ENCODE data around the gene BAIAP2. TPM values are rescaled to one million over a fixed set of nuclear protein-coding genes. Genes with fewer than 3 reads are reported as not detected.

Gene BAIAP2
- total RNA-seq, 1 donor from 2014 or later: 113 TPM

GRCh38 chr17:81138500-81138899 is 103.5 kb downstream of the BAIAP2 start:
- Histone ChIP-seq H3K36me3 (no peaks in the 10 kb centered on the region), H3K9me3 (no peaks in the 10 kb centered on the region), H3K27ac (no peak overlapping the region), H3K27me3 (no peaks in the 10 kb centered on the region), H3K4me1 (peaks cover 10% of the 10 kb centered on the region), H3K4me3 (no peak overlapping the region)
- TF ChIP-seq POLR2A (IDR thresholded peaks at IDR 0.05) (no peak), POLR2AphosphoS5 (IDR thresholded peaks at IDR 0.05; ENCODE audit: insufficient read depth in 1 of 2, low read depth in 1 of 2) (no peak), CTCF (IDR thresholded peaks at IDR 0.05) (no peak)
- intact Hi-C loops (cut with DNase I): no loop called here
- no peak for DNase-seq (ENCODE audit: extremely low spot score in 2 of 2)

GRCh38 chr17:81139428-81139827 is 104.5 kb downstream of the BAIAP2 start:
- Histone ChIP-seq H3K9me3 (no peaks in the 10 kb centered on the region), H3K4me3 (no peak overlapping the region), H3K27ac (no peak overlapping the region), H3K27me3 (no peaks in the 10 kb centered on the region), H3K36me3 (no peaks in the 10 kb centered on the region), H3K4me1 (peaks cover 10% of the 10 kb centered on the region)
- no peak for TF ChIP-seq POLR2AphosphoS5 (IDR thresholded peaks at IDR 0.05; ENCODE audit: insufficient read depth in 1 of 2, low read depth in 1 of 2)
- TF ChIP-seq POLR2A (IDR thresholded peaks at IDR 0.05): no peak
- TF ChIP-seq CTCF (IDR thresholded peaks at IDR 0.05): no peak
- DNase-seq (ENCODE audit: extremely low spot score in 2 of 2): no peak
- intact Hi-C loops (cut with DNase I): no loop called here

- Histone ChIP-seq H3K36me3 (no peaks in the 10 kb centered on the region), H3K4me1 (peaks cover 10% of the 10 kb centered on the region), H3K27ac (no peak overlapping the region), H3K27me3 (no peaks in the 10 kb centered on the region), H3K4me3 (no peak overlapping the region), H3K9me3 (no peaks in the 10 kb centered on the region)
- intact Hi-C loops (cut with DNase I): no loop called here
- no peak for DNase-seq (ENCODE audit: extremely low spot score in 2 of 2)
- TF ChIP-seq CTCF (IDR thresholded peaks at IDR 0.05) (no peak), POLR2A (IDR thresholded peaks at IDR 0.05) (no peak), POLR2AphosphoS5 (IDR thresholded peaks at IDR 0.05; ENCODE audit: insufficient read depth in 1 of 2, low read depth in 1 of 2) (no peak)
Measured at GRCh38 chr17:81140018-81140417, 105.1 kb downstream of the BAIAP2 start.

GRCh38 chr17:81140695-81141094 is 105.7 kb downstream of the BAIAP2 start:
- no peak for DNase-seq (ENCODE audit: extremely low spot score in 2 of 2)
- Histone ChIP-seq H3K4me3 (no peak overlapping the region), H3K4me1 (peaks cover 10% of the 10 kb centered on the region), H3K9me3 (no peaks in the 10 kb centered on the region), H3K36me3 (no peaks in the 10 kb centered on the region), H3K27me3 (no peaks in the 10 kb centered on the region), H3K27ac (no peak overlapping the region)
- TF ChIP-seq POLR2A (IDR thresholded peaks at IDR 0.05) (no peak), CTCF (IDR thresholded peaks at IDR 0.05) (no peak), POLR2AphosphoS5 (IDR thresholded peaks at IDR 0.05; ENCODE audit: insufficient read depth in 1 of 2, low read depth in 1 of 2) (no peak)
- intact Hi-C loops (cut with DNase I): no loop called here

- Histone ChIP-seq H3K27ac (no peak overlapping the region), H3K4me1 (peaks cover 10% of the 10 kb centered on the region), H3K9me3 (no peaks in the 10 kb centered on the region), H3K27me3 (no peaks in the 10 kb centered on the region), H3K36me3 (no peaks in the 10 kb centered on the region), H3K4me3 (no peak overlapping the region)
- TF ChIP-seq POLR2AphosphoS5 (IDR thresholded peaks at IDR 0.05; ENCODE audit: insufficient read depth in 1 of 2, low read depth in 1 of 2) (no peak), CTCF (IDR thresholded peaks at IDR 0.05) (peak; percentile 39 to 45 (median 43))
- DNase-seq (ENCODE audit: extremely low spot score in 2 of 2): no peak
- intact Hi-C loops (cut with DNase I): no loop called here
Measured at GRCh38 chr17:81142301-81143199, 107.6 kb downstream of the BAIAP2 start.
